ENCODE data around the gene LPCAT1.

LPCAT1 gene

DNA sequence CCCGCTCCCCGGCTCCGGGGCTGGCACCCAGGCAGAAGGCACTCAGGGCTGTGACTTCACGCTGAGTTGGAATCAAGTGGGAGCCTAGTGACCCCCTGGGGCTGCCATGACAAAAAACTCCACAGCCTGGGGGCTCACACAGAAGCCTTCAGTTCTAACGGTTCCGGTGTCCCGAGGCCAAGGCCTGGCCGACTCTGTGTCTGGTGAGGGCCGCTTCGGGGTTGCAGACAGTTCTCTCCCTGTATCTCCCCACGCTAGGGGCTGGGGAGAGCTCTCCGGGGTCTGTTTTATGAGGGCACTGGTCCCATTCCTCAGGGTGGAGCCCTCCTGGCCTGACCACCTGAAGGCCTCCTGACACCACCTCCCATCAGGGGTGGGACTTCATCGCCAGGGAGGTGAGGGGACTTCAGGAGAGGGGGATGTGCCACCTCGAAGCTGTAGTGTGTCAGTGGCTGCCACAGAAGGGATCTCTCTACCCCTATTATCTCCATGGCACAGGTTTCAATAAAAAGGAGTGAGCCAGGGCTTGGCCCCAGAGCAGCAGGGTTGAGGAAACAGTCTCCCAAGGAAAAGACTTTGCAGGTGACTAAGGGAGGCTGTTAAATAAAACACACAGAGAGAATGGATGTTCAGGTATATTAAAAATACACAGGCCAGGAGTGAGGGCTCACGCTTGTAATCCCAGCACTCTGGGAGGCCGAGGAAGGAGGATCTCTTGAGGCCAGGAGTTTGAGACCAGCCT is 77.0 kb downstream of the LPCAT1 start:
- DNase-seq (ENCODE audit: extremely low read depth in 1 of 2, low read depth in 1 of 2) = no peak

DNA sequence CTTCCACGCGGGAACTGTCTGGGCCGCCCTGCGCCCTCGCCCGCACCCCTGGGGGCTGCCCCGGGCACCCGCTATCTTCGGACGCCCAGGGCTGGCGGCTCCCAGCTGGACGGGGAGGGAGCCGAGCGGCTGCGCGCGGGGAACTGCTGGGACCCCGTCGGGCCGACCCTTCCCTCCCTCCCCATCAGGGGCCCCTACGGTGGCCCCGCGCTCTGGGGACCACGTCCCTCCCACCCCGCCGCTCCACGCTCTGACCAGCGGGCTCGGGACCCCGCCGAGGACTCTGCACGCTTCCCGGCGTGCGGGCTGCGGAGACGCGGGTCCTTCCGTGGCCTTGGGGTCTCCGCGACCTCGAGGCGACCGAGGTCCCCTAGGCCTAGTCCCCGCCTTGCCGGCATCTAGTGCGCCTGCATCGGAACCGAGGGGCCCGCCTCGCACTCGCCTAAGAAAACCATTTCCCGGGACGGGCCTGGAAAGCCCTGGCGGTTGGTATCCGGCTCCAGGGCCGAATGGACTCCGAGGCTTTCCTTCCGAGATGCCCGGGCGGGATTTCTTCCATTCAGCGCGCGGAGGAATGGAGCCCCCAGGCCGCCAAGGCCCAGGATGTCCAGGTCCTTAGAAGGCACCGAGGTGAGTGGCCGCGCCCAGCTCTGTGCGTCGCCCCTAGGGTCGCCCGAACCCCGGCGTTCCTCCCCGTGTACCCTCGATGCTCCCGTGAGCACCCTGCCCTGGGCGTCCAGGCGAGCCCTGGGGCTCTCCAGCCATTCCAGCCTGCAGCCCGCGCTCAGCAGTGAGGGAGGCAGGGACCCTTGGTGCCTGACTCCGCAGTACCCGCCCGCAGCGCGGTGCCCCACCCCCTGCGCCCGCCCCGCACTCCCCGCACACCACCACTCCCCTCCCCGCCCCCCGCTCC is 77.8 kb downstream of the LPCAT1 start:
- DNase-seq (ENCODE audit: extremely low read depth in 1 of 2, low read depth in 1 of 2) = no peak

- peak in 1 of 2 donors; percentile 12 for DNase-seq (ENCODE audit: extremely low read depth in 1 of 2, low read depth in 1 of 2)
Measured at GRCh38 chr5:1445313-1445688, 78.5 kb downstream of the LPCAT1 start, which contains the start of gene SLC6A3. TSS of gene SLC6A3 (minus strand) at chr5:1445440. CDS start at chr5:1443197, 2,243 bp downstream.

GRCh38 chr5:1444361-1445189 is 79.2 kb downstream of the LPCAT1 start:
- no peak for DNase-seq (ENCODE audit: extremely low read depth in 1 of 2, low read depth in 1 of 2)

DNA sequence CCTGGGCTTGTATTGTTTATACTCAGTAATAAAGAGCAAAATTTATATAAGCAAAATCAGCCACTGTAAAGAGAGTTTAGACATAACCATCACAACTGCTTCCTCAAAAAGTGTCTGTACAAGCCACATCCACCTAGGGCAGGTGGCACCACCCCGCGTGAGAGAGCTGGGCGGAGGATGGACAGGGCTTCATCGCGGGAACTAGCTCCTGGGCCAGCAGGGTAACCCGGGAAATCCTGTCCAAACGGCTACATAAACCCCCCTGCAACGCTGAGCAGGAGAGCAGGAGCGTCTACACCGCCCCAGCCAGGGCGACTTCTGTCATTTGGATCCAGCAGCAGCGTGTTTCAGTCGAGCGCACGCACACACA is 79.8 kb downstream of the LPCAT1 start:
- DNase-seq (ENCODE audit: extremely low read depth in 1 of 2, low read depth in 1 of 2) = no peak

GRCh38 chr5:1443171-1443570 is 80.6 kb downstream of the LPCAT1 start:
- no peak for DNase-seq (ENCODE audit: extremely low read depth in 1 of 2, low read depth in 1 of 2)

- DNase-seq (ENCODE audit: extremely low read depth in 1 of 2, low read depth in 1 of 2) = no peak
Measured at GRCh38 chr5:1442222-1443145, 81.3 kb downstream of the LPCAT1 start.

DNA sequence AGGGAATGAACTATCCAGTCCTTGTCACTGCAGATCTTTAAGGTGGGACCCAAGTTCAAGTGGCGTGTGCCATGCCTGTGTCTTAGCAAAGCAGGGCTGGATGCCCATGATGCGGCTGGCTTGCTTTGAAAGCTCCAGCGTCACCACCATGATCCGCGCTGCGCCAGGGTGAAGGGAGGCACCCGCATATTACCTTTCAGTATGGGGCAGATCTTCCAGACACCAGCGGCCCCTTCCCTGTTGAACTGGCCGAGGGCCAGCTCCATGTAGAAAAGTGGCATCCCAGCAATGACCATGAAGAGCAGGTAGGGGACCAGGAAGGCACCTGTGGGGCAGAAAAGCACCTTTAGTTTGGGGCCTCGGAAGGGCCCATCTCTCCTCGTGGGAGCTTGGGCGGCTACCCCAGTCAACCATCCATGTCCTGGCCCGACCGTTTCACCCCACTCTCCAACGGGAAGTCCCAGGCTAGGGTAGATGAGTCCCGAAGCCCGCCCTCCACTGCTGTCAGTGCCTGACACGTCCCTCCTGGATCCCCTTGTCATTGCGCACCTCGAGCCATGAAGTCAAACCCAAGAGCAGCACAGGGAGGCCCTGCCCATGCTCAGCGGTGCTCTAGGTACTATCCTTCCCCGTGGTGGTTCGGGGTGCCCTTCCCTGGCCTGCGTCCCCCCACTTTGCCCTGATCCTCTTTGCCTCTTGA is 82.4 kb downstream of the LPCAT1 start:
- DNase-seq (ENCODE audit: extremely low read depth in 1 of 2, low read depth in 1 of 2) = no peak

DNA sequence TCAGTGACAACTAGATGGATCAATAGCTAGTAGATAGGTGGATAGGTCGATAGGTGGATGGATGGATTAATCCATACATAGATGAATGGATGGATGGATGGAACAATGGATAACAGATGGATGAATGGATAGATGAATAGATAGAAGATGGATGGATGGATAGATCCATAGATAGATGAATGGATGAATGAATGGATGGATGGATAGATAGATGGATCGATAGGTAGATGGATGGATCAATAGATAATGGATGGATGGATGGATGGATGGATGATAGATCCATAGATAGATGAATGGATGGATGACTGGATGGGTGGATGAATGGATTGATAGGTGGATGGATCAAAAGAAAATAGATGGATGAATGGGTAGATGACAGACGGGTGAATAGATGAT is 83.7 kb downstream of the LPCAT1 start:
- no peak for DNase-seq (ENCODE audit: extremely low read depth in 1 of 2, low read depth in 1 of 2)

DNA sequence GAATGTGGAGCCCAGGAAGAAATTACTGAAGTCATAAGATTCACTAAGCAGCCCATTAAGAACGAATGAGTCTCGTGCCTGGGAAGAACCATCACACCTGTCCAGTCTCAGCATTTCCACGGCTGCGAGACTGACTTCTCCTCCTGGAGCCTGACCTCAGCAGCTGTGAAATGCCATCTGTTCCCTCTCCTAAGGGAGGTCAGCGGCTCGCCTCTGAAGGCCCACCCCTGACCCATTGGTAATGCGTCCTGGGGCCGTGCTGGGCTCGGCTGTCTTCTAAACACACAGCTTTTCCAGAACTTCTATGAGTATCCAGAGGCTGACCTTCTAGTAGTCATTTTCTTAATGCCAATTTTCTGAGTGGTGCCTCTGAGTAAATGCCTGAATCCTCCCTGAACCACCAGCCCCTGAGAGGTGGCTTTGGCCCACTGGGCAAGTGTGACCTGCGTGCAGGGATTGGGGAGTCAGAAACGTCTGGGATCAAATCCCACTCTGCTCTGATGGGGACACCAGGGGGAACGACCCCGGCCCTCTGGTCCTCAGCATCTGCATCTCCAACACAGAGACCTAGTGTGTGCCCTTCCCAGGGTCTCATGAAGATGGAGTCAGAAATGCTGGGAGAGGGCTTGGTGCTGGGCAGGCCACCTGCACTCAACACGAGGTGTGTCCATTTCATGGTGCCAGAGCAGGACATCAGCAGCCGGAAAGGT is 84.2 kb downstream of the LPCAT1 start:
- DNase-seq (ENCODE audit: extremely low read depth in 1 of 2, low read depth in 1 of 2) = no peak

- no peak for DNase-seq (ENCODE audit: extremely low read depth in 1 of 2, low read depth in 1 of 2)
Measured at GRCh38 chr5:1438871-1439270, 84.9 kb downstream of the LPCAT1 start.

- DNase-seq (ENCODE audit: extremely low read depth in 1 of 2, low read depth in 1 of 2) = no peak
Measured at GRCh38 chr5:1437876-1438559, 85.7 kb downstream of the LPCAT1 start.

GRCh38 chr5:1437226-1437829 is 86.4 kb downstream of the LPCAT1 start:
- no peak for DNase-seq (ENCODE audit: extremely low read depth in 1 of 2, low read depth in 1 of 2)

- DNase-seq (ENCODE audit: extremely low read depth in 1 of 2, low read depth in 1 of 2) = no peak
Measured at GRCh38 chr5:1436681-1437080, 87.1 kb downstream of the LPCAT1 start.

DNA sequence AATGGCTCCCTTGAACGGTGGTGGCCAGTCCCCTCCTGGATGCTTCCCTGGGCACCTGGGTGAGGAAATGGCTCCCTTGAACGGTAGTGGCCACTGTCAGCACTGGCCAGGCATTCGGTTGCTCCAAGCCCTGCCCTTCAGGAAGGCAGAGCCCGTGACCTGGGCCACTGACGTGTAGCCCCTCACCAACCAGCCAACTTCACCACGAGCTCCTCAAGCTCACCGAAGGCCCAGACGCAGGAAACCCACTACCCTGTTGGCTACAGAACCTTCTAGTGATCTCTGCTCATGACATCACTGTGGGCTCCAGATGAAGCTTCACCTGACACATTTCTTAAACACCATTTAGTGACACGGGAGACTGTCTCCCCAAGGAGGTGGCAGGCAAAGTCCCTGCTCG is 87.7 kb downstream of the LPCAT1 start:
- DNase-seq (ENCODE audit: extremely low read depth in 1 of 2, low read depth in 1 of 2) = no peak

DNA sequence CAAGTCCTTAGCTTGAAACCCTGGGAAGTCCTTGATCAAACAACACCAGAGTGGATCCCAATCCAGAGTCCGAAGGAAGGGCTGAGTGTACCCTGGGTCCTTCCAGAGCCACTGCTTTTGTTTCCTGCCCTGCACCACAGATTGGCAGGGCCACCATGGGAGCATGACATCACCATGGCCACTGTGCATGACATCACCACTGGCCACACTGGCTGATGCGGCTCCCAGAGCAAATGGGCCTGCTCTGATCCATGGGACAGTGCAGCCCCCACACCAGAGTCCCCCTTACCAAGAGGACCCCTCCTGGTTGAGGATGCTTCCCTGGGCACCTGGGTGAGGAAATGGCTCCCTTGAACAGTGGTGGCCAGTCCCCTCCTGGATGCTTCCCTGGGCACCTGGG is 88.4 kb downstream of the LPCAT1 start:
- DNase-seq (ENCODE audit: extremely low read depth in 1 of 2, low read depth in 1 of 2) = no peak

DNA sequence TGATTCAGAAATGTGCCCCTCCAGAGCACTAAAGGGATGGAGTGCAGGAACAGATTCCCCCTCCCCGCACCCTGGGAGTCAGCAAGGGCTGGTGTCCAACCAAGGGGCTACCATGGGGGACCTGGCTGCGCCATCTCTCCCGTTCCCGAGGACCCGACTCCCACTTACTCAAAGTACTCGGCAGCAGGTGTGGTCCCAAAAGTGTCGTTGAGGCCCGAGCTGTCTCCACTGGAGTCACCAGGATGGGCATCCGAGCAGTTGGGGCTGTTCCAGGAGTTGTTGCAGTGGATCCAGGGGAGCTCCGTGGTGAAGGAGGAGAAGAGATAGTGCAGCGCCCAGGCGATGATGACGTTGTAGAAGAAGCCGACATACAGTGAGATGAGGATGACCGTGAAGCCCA is 91.5 kb downstream of the LPCAT1 start:
- no peak for DNase-seq (ENCODE audit: extremely low read depth in 1 of 2, low read depth in 1 of 2)

GRCh38 chr5:1431896-1432295 is 91.9 kb downstream of the LPCAT1 start:
- DNase-seq (ENCODE audit: extremely low read depth in 1 of 2, low read depth in 1 of 2) = no peak
